ENCODE data around the gene CIROP.
A peak's percentile ranks its signal among the peaks of the same experiment; 100 is the strongest.

Gene CIROP

DNA sequence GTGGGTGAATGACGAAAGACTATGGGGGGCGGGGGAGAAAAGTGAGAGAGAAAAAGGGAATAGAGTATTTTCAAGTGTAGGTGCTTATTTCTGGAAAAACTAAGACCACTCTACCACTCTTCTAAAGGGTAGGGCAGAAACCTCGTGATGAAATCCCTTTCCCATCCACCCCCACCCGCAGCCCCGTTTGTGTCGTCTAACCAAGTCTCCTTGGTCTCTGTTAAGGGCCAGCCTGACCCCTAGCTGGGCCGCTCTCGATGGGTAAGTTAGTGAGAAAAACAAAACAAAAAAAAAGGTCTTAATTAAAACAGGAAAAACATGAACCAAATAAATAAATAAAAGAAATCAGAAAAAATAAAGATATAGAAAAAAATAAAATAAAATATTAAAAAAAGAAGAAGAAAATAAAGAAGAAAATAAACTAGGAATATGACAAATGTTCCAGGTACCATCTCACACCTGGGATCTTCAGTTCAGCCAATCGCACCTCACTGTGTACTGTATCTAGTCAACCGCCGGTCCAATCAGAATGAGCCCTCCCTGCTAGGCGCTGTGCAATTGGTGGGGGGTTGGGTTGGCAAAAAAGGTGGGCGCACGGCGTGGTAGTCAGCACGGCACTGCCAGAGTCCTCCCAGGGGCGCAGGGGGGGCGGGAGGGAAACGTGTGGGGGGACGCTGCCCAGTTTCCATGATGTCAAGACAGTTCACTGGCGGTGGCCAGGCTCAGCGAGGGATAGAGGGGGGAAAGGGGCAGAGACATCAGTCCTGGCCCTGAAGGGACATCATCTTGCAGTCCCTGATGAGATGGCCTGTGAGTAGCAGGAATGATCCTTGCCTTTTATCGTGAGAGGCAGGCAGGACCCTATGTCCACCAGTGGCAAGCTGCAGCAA lies 37.7 kb downstream of the CIROP start:
- no peak for DNase-seq

GRCh38 chr14:23066368-23066767 lies 38.4 kb downstream of the CIROP start:
- no peak for DNase-seq

DNA sequence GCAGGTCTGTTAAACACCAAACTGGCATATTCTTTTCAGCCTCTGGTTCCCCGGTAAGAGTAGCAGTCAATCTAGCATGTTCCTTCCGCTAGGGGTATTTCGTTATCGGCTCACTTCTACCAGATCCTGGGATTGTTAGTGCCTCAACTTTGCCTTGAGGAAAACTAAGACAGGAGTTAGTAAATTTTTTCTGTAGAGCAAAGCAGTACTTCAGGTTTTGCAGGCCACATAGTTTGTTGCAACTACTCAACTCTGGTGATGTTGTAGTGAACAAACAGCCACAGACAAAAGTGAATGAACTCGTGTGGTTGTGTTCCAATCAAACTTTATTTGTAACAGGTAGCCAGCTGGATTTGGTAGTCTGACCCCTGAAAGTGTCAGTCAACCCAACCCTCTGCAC lies 41.2 kb downstream of the CIROP start:
- no peak for DNase-seq

GRCh38 chr14:23062002-23062401 lies 42.8 kb downstream of the CIROP start:
- DNase-seq: no peak

DNA sequence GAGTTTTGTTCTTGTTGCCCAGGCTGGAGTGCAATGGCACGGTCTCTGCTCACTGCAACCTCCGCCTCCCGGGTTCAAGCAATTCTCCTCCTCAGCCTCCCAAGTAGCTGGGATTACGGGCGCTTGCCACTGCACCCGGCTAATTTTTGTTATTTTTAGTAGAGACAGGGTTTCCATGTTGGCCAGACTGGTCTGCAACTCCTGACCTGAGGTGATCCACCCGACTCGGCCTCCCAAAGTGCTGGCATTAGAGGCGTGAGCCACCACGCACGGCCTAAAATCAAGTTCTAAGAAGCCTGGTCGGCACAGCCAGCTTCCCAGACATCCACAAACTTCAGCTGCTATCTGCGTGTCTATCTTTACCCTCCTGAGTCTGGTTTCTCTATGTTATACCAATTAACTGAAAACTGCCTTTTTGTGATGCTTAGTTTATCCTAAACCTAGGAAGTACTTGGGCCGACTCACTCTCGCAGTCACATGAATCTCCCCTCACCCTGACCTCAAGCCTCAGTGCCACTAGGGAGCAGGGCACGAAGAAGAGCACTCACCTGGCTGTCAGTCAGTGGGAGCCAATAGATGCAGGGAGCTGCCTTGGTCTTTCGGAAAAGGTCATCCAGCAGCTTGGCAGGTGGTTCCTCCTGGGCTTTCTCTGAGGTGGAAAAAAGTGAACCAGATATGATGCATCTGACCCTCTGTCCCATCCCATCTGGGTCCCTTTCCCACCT lies 44.1 kb downstream of the CIROP start:
- DNase-seq: no peak

DNA sequence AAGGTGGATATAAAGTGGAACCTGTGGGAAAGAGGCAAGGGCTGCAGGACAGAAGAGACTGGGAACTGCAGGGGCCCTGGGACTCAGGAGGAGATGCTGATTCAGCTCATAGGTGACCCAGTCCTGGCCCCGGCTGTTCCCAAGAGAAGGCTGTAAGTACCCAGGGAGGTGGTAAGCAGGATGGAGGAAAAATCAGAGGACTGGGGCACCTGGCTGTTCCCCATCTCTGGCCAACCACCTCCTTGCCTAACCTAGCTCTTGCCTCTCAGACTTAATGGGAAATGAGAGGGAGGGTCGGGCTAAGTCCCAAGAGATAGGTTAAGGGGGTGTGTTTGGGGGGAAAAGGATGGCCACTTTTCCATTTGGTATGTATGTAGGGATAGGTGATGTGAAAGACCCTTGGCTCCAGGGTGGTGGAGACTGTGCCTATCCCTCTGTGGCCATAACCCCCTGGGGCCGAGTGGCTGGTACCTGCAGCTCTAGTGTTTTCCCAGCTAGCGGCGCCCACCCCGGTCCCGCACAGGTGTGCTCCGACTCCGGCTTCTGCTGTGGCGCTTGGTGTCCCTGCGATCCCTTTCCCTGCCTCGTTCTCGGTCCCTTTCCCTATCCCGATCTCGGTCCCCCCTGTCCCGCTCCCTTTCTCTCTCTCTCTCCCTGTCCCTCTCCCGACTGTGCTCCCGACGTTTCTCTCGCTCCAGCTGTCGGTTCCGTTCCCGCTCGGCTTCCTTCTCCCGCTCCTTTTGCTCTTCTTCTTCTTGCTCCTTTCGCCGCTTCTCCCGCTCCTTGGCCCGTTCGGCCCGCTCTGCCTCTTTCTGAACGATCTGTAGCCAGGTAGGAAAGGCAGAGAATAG lies 45.9 kb downstream of the CIROP start:
- no peak for DNase-seq

DNA sequence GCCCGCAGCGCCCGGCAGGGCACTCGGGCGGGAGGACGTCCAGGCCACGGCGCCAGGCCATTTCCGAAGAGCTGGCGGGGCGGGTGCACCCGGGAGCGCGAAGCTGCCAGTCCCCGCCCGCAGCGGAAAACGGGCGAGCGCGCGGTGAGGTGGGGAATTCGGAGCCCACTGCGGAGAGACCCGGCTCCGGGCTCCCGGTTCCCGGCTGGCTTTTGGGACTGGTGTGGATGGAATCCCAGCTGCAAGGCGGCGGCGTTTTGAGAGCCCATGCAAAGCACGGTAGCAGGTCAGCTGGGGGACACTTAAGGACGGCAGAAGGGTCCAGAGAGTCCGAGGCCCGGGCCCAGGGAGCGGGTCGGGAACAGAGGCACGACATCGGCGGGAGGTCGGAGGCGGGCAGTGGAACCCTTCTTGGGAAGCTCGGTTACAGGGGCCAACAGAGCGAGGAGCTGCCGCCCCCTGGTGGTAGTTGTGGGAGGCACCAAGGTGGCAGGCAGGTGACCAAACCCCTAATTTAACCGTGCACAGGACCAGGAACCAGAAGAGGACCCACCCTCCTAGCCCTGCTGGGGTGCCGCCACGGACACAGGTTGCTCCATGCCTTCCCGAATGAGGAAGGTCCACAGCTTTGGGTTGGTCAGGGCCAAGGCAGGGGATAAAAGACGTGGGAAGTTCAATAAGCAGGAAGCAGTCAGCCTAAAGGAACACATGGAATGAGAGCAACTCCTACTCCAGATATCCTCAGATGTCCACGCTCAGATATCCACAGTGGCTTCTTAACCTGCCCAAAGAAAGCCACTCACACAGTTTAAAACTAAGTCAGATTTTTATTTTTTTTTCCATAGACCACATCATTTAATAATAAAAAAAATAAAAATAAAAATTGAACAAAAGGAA lies 46.8 kb downstream of the CIROP start:
- DNase-seq: peak; percentile 79 to 89 (median 84)

DNA sequence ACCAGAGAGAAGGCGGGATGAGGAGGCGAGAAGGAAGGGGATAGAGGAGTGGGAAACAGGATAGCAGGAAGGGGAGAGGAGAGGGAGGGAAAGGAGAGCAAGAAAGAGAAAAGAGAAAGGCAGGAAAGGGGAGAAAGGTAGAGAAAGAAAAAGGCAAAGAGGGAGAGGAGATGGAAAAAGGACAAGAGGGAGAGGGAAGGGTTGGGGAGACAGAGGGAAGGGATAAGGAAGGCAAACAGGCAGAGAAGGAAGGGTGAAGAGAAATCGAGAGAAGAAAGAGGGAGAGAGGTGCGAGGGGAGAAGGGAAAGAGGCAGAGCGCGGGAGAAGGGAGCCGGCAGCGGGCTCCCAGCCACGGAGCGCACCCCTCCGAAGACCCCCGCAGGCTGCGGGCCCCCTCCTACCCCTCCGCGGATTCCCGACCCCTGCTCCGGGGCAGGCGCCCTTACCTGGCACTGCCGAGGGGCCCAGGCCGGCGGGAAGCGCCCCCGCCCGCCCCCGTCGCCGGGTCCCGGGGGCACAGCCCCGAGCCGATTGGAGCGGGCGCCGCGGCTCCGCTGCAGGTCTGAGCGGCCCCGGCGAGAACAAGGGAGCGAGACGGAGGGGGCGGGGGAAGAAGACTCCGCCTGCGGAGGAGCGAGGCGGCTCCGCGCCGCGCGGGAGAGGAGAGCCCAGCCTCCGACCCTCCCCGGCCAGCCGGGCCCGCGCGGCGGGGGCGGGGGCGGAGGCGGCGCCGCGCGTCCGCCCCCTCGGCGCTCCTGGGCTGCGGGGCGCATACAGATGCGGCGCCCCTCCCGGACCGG lies 47.6 kb downstream of the CIROP start, which contains the start of gene CDH24:
CDH24 (minus strand) TSS at position 565 of the 801 bp plus-strand sequence. CDS start 1,787 bp downstream, outside the sequence.
- peak; percentile 52 to 84 (median 70) for DNase-seq

GRCh38 chr14:23056145-23056955 lies 48.4 kb downstream of the CIROP start:
- peak; percentile 81 to 89 (median 82) for DNase-seq

GRCh38 chr14:23055621-23056144 lies 49.1 kb downstream of the CIROP start:
- DNase-seq: no peak

DNA sequence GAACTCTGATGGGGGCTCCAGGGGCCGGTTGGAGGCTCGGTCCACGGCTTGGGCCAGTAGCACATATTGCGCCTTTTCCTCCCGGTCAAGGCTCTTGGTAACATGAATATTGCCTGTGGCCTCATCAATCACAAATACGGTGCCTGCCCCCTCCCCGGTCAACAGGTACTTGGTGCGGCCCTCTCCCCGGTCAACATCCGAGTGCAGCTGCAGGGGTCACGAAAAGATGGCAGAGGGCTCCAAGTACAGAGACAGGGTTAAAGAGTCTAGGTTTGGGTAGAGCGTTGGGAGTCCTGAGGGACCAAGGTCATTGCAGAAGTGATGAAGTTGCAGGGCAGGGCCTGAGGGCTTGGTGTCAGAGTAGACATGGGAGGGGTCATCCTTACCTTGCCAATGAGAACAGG lies 49.6 kb downstream of the CIROP start:
- DNase-seq: no peak

GRCh38 chr14:23054000-23054811 lies 50.6 kb downstream of the CIROP start:
- peak in 1 of 3 donors; percentile 41 for DNase-seq

DNA sequence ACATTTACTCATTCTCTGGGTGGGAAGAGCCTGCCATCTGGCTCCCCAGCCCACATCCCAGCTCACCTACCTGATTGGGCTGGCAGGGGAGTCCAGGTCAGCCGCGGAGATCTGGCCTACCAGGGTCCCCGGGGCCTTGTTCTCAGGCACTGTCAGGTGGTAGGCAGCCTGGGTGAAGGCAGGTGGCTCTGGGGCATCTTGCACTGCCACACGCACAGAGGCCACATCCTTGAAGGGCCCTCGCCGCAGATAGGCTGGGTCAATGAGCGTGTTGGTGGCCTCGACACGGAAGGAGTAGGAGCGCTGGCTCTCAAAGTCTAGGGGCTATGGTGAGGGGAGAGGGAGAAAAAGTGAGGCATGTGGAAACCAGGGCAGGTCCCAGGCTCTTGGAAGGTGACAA lies 51.4 kb downstream of the CIROP start:
- DNase-seq: no peak

- no peak for DNase-seq
Measured at GRCh38 chr14:23052671-23053070, 52.1 kb downstream of the CIROP start.

DNA sequence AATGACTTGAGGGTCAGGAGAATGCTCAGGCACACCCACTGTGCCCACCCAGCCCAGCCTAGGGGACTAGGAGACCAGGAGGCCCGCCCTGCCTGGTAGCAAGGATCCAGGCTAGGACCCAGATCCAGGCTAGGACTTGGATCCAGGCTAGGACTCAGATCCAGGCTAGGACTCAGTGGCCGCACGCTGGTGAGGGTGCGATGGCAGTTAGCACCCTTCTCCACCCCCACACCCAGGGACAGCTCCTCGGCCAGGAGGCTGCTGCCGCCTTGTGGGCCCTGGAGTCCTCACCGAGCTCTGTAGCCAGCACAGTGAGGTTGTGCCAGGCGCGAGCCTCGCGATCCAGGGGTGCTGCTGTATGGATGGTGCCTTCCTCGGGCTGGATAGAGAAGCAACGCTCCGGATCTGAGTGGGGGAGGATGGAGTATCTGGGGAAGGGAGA lies 52.6 kb downstream of the CIROP start:
- DNase-seq: no peak

GRCh38 chr14:23051141-23052057 lies 53.4 kb downstream of the CIROP start:
- DNase-seq: peak in 1 of 3 donors; percentile 27
